HCT116 (cell line): ENCODE data around the gene NIF3L1.

ENCODE experiments used
- ATF3 ChIP-seq: IDR thresholded peaks from 2 replicates; pipeline ENCODE4 v1.6.1; 2012
- CEBPB ChIP-seq: IDR thresholded peaks from 2 replicates; pipeline ENCODE4 v1.6.1; 2012; ENCODE audit warnings: low read depth
- CTCF ChIP-seq, 3 experiments: fragments of 200-600 bp in 1 of 3; sonication (generic) in 1 of 3; IDR thresholded peaks in 2 of 3; conservative IDR thresholded peaks in 1 of 3; 2 replicates each; pipeline ENCODE4 v1.5.1; 2012 to 2017; ENCODE audit warnings: low read depth in 2 of 3, low read length in 2 of 3, antibody characterized with exemption in 1 of 3, borderline replicate concordance in 1 of 3, control low read depth in 1 of 3, mild to moderate bottlenecking in 1 of 3, mixed read lengths in 1 of 3, mixed run types in 1 of 3, moderate library complexity in 1 of 3; ENCODE audit not compliant: insufficient read depth in 1 of 3
- ELF1 ChIP-seq: IDR thresholded peaks from 2 replicates; pipeline ENCODE4 v1.6.1; 2012; ENCODE audit warnings: low read depth, borderline replicate concordance
- EZH2 ChIP-seq: fragments of 200-600 bp; sonication (generic); IDR thresholded peaks from 2 replicates; pipeline ENCODE4 v1.6.1; 2017; ENCODE audit warnings: antibody characterized with exemption, mixed run types
- EZH2phosphoT487 ChIP-seq: fragments of 200-600 bp; IDR thresholded peaks from 2 replicates; pipeline ENCODE4 v1.6.1; 2018; ENCODE audit warnings: antibody characterized with exemption, borderline replicate concordance
- JUND ChIP-seq: IDR thresholded peaks from 2 replicates; pipeline ENCODE4 v1.6.1; 2012
- POLR2A ChIP-seq: IDR thresholded peaks from 2 replicates; pipeline ENCODE4 v1.7.0; 2011; ENCODE audit warnings: borderline replicate concordance; ENCODE audit not compliant: insufficient read depth, insufficient read length; ENCODE audit errors: extremely low read depth
- RAD21 ChIP-seq: IDR thresholded peaks from 2 replicates; pipeline ENCODE4 v1.6.1; 2012; ENCODE audit warnings: low read depth, mild to moderate bottlenecking
- REST ChIP-seq: IDR thresholded peaks from 2 replicates; pipeline ENCODE4 v1.6.1; 2012; ENCODE audit warnings: low read depth
- SIN3A ChIP-seq: IDR thresholded peaks from 2 replicates; pipeline ENCODE4 v1.6.1; 2012; ENCODE audit warnings: low read depth
- SRF ChIP-seq: IDR thresholded peaks from 2 replicates; pipeline ENCODE4 v1.6.1; 2012; ENCODE audit warnings: low read depth
- YY1 ChIP-seq: IDR thresholded peaks from 2 replicates; pipeline ENCODE4 v1.6.1; 2011; ENCODE audit warnings: low read length, low read depth, moderate library complexity, mild to moderate bottlenecking; ENCODE audit not compliant: insufficient replicate concordance; ENCODE audit errors: extremely low read depth
- ZNF274 ChIP-seq: fragments of 200-500 bp; sonication (Bioruptor generic); IDR thresholded peaks from 2 replicates; pipeline ENCODE4 v1.6.1; 2014; ENCODE audit warnings: mild to moderate bottlenecking, low read depth, low read length, inconsistent platforms

GRCh38 chr2:200851398-200852248 is 37.5 kb upstream of the NIF3L1 start:
- TF ChIP-seq EZH2: no peak
- TF ChIP-seq JUND: no peak
- TF ChIP-seq EZH2phosphoT487: no peak
- TF ChIP-seq CTCF (IDR thresholded peaks at IDR 0.05 in 2 of 3, conservative IDR thresholded peaks at IDR 0.05 in 1 of 3; ENCODE audit: borderline replicate concordance in 1 of 3, insufficient read depth in 1 of 3, low read depth in 2 of 3, low read length in 2 of 3): no peak
- TF ChIP-seq REST: no peak
- no peak for TF ChIP-seq POLR2A
- no peak for TF ChIP-seq ZNF274
- TF ChIP-seq CEBPB: no peak
- no peak for TF ChIP-seq YY1
- no peak for TF ChIP-seq ELF1
- TF ChIP-seq ATF3: no peak
- TF ChIP-seq SIN3A: no peak
- no peak for TF ChIP-seq RAD21
- no peak for TF ChIP-seq SRF
